Hepatic stellate cell (primary cell): ENCODE data around the gene B4GALT5.
"Not testable (repeated sequence)": the region's sequence is repeated elsewhere in the genome, so short reads cannot be mapped to it uniquely, and the experiment has no call there.

Experiments
- DNase-seq: peaks from one replicate; pipeline ENCODE4 v3.0.0; 2011; ENCODE audit warnings: low spot score

The B4GALT5 gene

GRCh38 chr20:49679634-49680033 is 34.0 kb downstream of the B4GALT5 start:
- no peak for DNase-seq

- DNase-seq = no peak
Observed at GRCh38 chr20:49677777-49678758, 35.6 kb downstream of the B4GALT5 start.

- peak; percentile 46 for DNase-seq
Observed at GRCh38 chr20:49676581-49677291, 36.9 kb downstream of the B4GALT5 start.

GRCh38 chr20:49675368-49676151 is 38.1 kb downstream of the B4GALT5 start:
- DNase-seq = no peak

GRCh38 chr20:49674383-49675352 is 39.0 kb downstream of the B4GALT5 start:
- DNase-seq = peak; percentile 19

GRCh38 chr20:49672096-49672664 is 41.5 kb downstream of the B4GALT5 start:
- no peak for DNase-seq

GRCh38 chr20:49671433-49671832 is 42.2 kb downstream of the B4GALT5 start:
- no peak for DNase-seq

GRCh38 chr20:49669601-49670189 is 44.0 kb downstream of the B4GALT5 start:
- no peak for DNase-seq

- DNase-seq = not testable (repeated sequence)
Observed at GRCh38 chr20:49668878-49669195, 44.8 kb downstream of the B4GALT5 start.

GRCh38 chr20:49668181-49668877 is 45.3 kb downstream of the B4GALT5 start:
- DNase-seq = no peak

GRCh38 chr20:49666911-49667310 is 46.8 kb downstream of the B4GALT5 start:
- no peak for DNase-seq

GRCh38 chr20:49665796-49666195 is 47.9 kb downstream of the B4GALT5 start:
- no peak for DNase-seq

- no peak for DNase-seq
Observed at GRCh38 chr20:49664612-49665313, 48.9 kb downstream of the B4GALT5 start.

GRCh38 chr20:49663112-49663511 is 50.6 kb downstream of the B4GALT5 start:
- no peak for DNase-seq

GRCh38 chr20:49661560-49662329 is 51.9 kb downstream of the B4GALT5 start:
- no peak for DNase-seq

GRCh38 chr20:49660912-49661311 is 52.8 kb downstream of the B4GALT5 start:
- DNase-seq = no peak

GRCh38 chr20:49659056-49659455 is 54.6 kb downstream of the B4GALT5 start:
- DNase-seq = no peak

GRCh38 chr20:49658508-49658907 is 55.2 kb downstream of the B4GALT5 start:
- DNase-seq = no peak
